GM18507 (cell line): Measurements from ENCODE around the gene PNPLA1.

ENCODE experiments used
- DNase-seq: peaks from one replicate; pipeline ENCODE4 v3.0.0; 2011; ENCODE audit warnings: low read depth; ENCODE audit not compliant: insufficient read length; ENCODE audit errors: extremely low spot score
- FAIRE-seq: peaks from 2 replicates; lab custom pipeline; 2011; peaks lifted over from hg19 to GRCh38; lab: Jason Lieb, UNC

PNPLA1 gene

GRCh38 chr6:36346486-36347273, 76.8 kb downstream of the PNPLA1 start:
- DNase-seq (no peak), FAIRE-seq (no peak)

DNA sequence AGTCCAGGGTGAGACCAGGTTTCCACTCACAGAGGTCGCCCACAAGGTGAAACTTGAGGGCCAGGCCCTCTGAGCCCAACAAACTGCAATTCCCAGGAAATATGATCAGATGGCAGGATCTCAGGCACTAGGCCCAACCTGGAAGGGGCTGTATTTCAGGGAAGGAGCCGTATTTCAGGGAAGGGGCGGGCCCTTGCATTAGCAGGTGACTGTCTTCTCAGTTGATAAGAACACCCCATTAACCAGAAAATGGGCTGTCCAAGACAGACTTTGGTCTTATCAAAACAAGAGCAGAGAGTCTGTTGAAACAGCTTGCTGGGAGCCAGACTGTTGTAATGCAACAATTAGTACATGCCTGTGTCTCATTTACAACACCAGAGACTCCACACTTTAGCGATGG, 77.8 kb downstream of the PNPLA1 start:
- FAIRE-seq (no peak), DNase-seq (no peak)

DNA sequence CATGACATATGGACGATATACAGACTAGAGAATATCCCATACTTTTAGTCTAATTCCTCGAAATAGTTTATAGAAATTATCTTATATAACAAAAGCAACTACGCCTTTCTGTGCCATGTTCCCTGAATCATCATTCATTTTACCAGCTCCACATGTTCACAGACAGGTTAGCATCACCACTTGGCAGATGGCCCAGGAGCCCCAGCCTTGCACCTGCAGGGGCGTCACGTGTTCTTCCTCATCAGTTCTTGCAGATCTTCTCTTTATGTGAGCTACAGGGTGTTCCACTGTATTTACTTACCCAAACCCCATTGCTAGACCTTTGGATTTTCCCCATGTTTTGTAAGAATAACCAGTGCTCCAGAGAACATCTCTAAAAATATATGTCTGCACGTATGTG, 79.4 kb downstream of the PNPLA1 start:
- FAIRE-seq (no peak), DNase-seq (no peak)

- DNase-seq (no peak), FAIRE-seq (no peak)
Measured at GRCh38 chr6:36350082-36350481, 80.2 kb downstream of the PNPLA1 start.

- DNase-seq (no peak), FAIRE-seq (no peak)
Measured at GRCh38 chr6:36350681-36351571, 81.1 kb downstream of the PNPLA1 start.

DNA sequence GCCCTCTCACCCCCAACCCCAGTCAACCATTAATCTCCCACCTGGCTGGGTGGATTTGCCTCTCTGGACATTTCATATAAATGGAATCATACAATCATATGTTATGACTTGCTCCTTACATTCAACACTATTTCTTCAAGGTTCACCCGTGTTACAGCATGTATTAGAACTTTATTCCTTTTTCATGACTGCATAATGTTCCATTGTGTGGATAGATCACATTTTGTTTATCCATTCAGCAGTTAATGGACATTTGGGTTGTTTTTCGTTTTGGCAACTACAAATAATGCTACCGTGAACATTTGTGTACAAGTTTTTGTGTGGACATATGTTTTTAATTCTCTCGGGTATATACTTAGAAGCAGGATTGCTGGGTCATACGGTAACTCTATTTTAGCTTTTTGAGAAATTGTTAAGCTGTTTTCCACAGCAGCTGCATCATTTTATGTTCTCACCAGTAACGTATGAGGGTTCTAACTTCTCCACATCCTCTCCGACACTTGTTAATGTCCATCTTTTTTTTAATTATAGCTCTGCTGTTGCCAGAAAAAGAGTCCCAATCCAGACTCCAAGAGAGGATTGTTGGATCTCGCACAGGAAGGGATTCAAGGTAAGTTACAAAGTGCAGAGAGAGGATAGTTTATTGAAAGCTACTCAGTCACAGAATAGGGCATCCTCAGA, 82.8 kb downstream of the PNPLA1 start:
- FAIRE-seq (no peak), DNase-seq (no peak)

DNA sequence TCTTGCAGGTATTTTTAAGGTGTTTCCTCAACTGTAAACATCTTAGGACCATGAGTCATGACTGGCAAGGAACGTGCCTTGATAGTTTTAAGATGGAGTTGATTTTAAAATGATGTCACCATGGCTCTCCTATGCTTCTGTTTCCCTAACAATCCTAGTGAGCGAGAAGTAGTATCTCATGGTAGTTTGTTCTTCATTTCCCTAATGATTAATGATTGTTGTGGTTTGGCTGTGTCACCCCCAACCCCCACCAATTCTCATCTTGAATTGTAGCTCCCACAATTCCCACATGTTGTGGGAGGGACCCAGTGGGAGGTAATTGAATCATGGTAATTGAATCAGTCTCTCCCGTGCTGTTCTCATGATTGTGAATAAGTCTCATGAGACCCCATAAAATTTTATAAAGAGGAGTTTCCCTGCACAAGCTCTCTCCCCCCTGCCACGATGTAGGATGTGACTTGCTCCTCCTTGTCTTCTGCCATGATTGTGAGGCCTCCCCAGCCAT, 83.6 kb downstream of the PNPLA1 start:
- FAIRE-seq: no peak

DNA sequence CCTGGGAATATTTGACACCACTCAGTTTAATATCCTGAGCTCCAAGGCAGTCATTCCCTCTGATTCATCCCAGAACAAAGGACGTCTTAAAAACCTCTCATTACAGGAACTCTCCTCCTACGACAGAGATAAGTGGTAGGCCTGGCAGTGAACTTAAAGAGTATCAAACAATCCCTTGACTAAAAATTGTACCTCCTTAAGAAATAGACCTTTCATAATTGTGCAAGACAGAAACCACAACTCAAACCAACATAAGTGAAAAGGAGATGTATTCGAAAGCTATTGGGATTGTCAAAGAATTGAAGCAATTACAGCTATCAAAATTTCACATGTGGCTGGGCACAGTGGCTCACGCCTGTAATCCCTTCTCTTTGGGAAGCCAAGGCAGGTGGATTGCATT, 86.0 kb downstream of the PNPLA1 start:
- DNase-seq (no peak), FAIRE-seq (no peak)

More for the DNA sequence above, 83.6 kb downstream of the PNPLA1 start:
- no peak for DNase-seq

DNA sequence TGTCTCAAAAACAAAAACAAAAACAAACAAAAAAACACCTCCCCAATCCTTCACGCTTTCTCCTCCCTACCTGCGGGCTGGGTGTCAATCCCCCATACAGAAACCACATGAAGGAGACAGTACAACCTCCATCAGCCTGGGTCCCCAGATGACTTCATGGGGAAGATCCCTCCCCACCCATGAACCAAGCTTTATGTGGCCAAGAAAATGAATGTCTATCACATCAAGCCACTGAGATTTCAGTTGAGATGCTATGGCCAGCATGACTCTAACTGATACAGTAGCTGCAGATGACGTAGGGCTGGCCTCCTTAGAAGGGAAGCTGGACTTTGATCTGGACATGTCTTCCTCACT, 88.0 kb downstream of the PNPLA1 start:
- DNase-seq: no peak
- peak; percentile 61 for FAIRE-seq
